HG02840 (cell line): Measurements from ENCODE around the gene PDILT.

ENCODE experiments used
- ATAC-seq: cut with Tn5 transposase; IDR thresholded peaks from one replicate; pipeline ENCODE4 v1.9.1; 2021; ENCODE audit warnings: mild to moderate bottlenecking, moderate library complexity, moderate number of reproducible peaks; ENCODE audit not compliant: unreplicated experiment, low FRiP score

The PDILT gene

DNA sequence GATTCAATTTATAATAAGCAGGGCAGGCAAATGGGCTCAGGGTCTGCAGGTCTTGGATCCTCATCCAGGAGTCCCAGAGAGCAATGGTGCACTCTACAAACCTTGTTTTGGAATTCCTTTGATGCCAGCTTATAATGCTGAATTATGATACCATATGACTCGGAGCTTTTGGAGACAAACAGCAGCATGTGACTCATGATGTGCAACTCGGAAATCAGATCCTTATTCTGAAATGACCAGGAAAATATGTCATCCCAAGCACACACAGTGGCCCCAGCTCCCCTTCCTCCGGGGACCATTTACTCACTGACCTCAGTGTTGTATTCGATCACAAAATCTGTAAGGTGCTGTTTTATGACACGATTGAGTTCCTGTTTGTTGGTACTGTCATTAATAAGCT is 31.8 kb downstream of the PDILT start:
- ATAC-seq = no peak

DNA sequence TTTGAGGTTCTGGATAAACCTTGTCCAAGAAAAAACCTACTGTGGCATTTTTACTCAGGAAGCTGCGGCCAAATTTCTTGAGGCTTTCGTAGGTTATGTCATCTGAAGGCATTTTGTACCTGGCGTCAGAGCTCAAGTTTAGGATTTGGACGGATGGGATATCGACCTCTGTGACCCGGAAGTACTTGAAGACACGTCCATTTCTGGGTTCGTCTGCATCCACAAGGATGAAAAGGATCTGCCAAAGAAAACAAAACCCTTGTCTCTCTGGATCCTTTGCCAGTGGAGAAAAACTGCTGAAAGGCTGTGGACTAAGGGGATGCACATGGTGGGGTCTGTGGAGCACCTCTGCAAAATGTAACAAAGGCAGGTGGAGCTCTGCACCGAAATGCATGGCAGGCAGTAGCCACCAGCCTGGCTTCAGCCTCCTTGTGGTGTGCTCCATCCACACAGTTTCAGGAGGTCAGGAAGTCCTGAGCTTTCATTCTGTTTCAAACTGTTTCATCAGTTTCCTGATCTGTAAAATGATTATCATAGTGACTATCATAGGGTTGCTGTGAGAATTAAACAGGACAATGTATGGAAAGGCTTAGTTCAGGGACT is 35.0 kb downstream of the PDILT start:
- no peak for ATAC-seq

DNA sequence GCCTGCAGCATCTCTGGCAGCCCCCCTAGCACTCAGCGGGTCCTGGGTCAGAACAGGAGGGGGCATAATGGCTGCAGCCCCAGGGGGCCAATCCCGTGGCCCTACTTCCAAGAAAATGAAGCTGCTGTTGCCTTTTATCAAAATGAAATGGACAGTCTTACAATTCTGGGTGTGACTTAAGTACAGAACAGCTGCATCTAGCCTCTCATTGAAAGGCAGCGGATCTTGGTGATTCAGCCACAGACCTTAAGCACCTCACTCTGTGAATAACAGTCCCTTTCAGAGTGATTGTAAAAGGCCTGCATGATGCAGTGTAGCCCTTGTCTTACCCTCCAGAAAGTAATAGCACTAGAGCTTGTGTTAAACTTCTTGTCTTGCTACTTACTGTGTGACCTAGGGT is 40.5 kb downstream of the PDILT start:
- no peak for ATAC-seq

DNA sequence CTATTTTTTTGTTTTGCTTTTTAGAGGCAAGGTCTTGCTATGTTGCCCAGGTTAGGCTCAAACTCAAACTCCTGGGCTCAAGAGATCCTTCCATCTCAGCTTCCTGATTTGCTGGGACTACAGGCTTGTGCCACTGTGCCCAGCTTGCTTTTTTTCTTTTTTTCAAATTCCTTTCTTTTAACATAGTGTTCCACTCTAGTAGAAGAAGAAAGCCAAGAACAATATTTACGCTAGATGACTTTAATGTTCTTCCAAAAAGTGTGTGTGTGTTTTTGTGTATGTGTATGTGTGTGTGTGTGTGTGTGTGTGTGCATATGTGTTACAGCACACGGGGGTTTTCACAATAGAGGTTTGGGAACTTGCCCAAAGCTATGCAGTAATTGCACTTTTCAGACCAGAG is 41.3 kb downstream of the PDILT start:
- no peak for ATAC-seq

DNA sequence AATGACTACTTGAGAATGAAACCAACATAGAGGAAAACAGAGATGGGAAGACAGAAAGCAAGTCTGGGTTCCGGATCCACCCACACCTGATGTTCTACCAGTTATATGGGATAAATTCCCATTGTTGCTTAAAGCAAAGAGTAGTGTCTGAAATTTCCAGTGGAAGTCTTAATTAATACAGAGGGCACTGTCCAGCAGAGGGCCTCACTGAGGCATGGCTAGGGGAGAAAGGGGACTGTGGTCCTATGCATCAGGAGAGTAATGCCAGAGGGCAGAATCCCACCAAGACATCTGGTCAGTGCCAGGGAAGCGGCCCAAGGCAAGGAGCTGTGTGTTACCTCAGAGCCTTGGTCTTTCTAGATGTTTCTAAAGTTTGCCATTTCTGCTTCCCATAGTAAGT is 44.5 kb downstream of the PDILT start:
- no peak for ATAC-seq

DNA sequence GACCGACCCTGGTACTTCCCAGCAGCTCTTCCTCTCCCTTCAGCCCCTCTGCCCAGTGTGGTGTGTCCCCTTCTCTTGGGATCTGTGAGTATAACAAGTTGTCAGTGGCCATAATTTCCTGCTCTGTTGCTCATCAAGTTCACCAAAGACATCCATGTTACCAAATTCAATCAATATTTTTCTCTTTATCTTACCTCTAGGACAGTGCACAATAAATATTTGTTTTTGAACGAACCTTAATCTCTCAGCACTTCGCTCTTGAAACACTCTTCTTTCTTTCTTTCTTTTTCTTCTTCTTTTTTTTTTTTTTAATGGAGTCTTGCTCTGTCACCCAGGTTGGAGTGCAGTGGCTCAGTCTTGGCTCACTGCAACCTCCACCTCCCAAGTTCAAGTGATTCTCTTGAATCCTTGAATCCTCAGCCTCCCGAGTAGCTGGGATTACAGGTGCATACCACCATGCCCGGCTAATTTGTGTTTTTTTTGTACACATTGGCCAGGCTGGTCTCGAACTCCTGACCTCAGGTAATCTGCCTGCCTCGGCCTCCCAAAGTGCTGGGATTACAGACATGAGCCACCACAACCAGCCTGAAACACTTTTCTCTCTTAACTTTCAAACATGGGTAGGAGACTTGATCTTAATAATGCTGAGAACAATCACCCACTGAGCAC is 49.3 kb downstream of the PDILT start:
- no peak for ATAC-seq

DNA sequence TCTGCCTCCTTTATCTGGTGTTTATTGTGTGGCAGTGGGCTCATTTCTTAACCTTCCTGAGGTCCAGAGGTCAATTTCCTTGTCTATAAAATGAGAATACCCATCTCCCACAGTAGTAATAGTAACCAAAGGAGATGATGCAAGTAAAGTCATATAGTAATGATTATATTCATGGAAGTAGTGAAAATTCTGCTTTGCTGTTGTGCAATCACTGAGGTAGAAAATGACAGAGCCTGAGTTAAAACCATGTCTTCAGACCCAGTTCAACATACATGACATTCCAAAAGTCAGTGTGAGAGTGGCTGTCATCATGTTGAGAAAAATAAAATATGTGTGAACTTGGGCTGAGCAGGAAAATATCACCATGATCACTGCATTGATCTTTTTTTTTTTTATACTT is 51.2 kb downstream of the PDILT start:
- no peak for ATAC-seq

DNA sequence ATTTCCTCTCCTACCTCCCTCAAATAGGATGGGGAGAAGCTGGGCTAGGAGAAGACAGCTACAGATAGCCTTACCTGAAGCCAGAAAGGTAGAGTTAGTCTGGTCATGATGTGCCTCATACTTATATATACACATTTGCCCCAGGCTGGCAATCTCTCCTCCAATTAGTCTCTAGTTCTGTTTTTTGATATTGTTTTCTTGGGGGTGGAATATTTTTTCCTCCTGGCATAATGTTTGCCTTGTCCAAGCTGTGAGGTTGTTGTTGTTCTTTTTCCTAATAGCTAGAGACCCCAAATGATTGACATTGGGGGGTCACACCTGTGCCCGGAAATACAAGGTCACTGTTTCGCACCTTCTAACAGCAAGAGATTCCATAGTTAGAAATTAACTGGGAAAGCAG is 51.9 kb downstream of the PDILT start, which contains the start of gene UMOD:
TSS of gene UMOD (minus strand) at position 101 of the 400 bp plus-strand sequence. CDS start 1,978 bp downstream, outside the sequence.
- no peak for ATAC-seq

DNA sequence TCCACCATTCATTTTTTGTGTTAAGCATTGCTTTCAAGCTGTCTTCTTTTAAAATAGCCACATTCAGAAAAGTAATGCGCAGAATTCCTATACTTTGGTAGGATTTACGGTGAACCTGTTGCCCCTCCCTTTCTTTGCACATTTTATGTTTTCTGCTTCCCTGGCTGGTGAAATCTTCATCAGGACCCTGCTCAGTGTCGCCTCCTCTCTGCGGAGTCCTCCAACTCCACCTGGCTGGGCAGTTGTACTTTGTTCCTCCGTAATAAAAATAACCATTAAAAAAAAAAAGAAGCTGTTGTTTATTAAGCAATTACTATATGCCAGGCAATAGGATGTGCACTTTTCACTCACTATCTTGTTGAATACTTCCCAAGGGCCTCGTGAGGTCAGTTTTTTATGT is 54.9 kb downstream of the PDILT start:
- no peak for ATAC-seq

DNA sequence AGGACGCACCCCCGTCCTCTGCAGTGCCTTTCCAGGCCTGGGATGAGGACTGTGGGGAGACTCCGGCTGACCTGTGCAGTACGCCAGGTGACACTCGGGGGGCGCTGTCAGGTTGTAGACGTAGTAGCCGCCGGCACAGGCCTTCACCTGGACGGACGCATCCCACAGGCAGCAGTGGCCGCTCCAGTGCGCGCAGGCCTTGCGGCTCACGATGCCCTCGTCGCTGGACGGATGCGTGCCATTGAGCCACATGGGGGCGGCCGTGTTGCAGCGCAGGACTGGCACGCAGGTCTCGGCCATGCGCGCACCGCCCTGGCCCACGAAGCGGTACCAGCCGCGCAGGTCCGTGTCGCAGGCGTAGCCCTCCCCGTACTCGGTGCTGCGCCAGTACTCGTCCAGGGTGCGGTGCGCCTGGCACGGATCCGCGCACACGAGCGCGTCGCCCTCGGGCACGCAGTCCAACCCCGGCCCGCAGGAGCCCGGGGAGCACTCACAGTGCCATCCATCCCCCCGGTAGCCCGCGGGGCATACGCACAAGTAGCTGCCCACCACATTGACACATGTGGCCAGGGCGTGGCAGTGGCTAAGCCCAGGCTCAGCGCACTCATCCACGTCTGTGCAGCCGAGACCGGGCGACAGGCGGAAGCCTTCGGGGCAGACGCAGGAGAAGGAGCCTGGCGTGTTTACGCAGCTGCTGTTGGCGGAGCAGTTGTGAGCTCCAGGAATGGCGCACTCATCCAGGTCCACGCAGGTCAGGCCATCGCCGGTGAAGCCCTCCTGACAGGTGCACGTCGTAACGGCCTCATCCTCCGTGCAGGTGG is 56.0 kb downstream of the PDILT start:
- ATAC-seq = no peak

DNA sequence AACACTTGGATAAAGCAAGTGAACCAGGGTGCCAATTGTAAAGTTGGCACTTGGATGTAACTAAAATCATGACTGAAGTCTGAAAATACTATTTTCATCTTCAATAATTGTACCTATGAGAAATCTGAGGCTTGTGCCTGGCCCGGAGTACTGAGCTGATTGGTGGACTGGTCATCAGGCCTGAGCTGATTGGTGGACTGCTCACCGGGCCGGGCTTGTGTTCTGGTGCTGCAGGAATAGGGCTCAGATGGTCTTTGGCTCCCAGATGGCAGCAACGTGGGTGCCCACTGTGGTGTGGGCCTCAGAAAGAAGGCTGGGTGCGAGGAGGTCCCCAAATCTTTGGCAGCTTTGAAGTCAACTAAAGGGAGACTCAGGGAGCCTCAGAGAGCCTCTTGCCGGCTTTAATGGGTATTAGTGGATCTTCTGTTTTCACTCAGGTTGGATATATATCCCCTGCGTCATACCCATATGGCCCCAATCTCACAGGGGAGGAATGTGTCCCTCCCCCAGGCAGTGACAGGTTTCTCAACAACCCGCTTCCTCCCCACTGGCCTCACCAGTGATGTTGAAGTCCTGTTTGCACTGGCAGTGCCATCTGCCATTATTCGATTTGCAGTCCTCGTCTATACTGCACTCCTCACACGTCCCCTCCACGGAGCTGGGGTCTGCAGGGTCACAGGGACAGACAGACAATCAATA is 56.7 kb downstream of the PDILT start:
- ATAC-seq = no peak

DNA sequence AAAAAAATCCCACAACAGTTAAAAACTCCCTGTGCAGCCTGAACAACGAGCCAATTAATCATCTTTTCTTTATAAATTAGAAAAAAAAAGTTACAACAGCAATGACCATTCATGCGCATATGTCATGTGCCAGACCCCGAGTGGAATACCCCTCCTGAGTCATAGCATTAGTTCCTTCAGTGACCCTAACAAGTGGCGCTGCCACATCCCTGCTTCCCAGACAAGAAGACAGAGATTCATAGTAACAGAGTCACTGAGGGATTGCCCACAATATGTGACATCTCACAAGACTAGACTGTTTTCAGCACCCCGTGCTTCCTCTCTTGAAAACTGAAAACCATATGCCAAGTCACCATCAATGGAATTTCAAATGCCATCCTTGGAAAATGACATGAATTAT is 59.9 kb downstream of the PDILT start:
- no peak for ATAC-seq

DNA sequence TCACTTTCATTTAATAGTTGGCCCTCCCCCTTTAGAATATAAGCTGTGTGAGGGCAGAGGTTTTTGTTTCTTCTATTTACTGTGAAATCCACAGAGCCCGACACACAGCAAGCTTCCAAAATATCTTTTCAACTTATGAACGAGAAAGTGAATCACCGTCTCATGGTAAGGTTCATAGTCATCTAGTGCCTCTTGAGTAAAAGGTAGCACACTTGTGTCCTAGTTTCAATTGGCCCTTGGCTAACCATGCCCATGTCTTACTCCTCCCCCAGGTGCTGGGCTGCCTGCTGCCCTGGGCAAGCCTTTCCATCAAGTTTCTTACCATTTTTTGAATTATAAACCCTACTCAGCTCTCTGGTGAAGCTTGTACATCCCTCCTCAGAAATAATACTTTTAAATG is 64.8 kb downstream of the PDILT start:
- no peak for ATAC-seq

DNA sequence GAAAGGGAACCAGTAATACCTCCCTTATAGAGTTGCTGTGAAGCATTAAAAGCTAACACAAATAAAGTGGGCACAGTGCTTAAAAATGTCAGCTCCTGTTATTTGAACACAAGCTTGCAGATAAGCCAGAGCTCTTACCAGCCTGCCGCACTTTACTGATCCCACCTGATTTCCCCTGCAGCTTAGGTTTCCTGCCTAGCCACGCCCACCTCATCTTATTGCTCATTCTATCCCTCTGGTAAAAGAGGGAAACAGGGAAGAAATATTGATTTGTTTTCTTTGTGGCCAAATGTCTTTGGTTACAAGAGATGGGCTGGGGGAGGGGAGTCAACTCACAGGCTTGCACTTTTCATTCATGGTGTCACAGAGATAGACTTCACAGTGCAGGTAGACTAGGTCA is 67.6 kb downstream of the PDILT start:
- ATAC-seq = no peak

DNA sequence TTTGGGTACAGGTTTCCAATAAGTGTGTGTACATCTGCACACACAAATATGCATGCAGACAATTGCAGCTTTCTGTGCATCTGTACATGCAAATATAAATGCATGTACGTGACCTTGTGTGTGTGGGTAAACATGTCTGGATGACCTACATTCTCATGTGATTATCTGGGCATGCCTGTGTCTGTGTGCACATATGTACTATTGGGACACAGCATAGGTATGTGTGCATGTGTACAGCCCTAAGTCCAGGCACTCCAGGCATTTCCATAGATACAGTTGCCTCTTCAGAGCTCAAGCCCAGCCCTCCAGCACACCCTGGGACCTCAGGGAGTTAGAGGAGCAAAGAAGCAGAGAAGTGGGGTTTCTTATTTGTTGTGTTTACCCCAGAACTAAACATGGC is 70.1 kb downstream of the PDILT start:
- no peak for ATAC-seq

DNA sequence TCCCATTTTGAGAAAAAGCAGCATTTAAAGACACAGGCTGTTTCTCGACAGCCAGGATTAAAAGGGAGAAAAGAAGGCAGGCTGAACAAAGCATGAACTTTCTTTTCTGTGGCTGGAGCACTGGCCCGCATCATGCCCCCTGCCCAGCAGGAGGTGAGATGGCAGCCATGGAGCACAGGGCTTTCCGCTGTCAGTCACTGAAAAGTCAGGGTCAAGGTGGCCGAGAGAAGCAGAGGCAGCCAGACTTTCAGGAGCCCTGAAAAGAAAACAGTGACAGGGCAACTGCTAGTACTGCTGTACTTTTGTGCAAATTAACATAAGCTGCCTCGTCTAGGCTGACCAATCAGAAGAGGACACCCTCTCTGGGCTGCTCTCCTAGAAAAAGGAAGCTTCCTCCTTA is 71.4 kb downstream of the PDILT start:
- no peak for ATAC-seq

DNA sequence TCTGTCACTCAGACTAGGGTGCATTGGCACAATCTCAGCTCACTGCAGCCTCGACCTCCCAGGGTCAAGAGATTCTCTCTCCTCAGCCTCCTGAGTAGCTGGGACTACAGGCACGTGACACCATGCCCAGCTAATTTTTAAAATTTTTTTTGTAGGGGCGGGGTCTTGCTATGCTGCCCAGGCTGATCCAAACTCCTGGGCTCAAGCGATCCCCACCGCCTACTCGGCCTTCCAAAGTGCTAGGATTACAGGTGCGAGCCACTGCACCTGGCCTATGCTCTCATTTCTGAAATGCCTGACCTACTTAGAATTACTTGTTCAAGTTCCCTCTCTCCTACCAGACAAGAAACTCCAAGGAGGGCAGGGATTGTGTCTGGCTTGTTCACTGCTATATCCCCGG is 72.1 kb downstream of the PDILT start:
- ATAC-seq = no peak

DNA sequence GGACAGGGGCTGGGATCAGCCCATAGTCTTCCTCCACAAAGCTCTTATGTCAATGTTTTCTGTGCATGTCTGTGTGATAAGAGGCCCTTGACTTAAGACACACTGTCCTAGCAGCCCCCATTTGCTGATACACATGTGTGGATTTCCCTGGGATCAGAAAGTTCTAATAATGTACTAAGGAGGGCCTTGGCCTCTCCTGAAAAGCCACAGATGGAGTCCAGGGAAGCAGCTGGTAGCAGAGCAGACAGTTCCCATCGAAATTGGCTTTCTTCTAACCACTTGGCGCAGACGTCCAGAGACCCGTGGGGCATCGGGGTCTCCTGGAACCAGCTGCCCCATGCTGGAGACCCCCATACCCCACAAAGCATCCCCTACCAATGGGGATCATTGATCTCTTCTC is 72.9 kb downstream of the PDILT start:
- ATAC-seq = no peak

DNA sequence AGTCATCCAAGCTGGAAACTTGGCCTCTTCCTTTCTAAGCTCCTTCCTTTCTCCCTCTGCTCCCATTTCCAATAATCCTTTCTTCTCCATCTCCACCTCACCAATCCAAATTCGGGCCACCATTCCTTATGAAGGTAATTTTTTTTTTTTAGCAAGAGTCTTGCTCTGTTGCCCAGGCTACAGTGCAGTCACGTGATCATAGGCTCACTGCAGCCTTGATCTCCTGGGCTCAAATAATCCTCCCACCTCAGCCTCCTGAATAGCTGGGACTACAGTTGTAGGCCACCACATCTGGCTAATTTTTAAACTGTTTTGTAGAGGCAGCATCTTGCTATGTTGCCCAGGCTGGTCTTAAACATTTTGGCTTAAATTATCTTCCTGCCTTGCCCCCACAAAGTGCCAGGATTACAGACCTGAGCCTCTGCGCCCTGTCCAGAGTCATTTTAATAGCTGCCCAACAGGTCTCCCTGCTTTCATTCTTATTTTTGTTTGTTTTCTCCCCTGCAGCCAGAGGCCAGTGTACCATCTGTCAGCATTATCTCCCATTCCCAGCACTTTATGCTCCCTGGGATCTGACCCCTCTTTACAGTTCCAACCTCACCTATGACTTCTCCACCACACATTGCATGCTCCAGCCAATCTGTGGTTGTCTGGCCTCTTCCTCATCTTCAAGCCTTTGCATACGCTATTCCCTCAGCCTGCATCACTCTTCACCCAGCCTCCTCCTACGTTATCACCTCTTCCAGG is 75.0 kb downstream of the PDILT start:
- no peak for ATAC-seq

DNA sequence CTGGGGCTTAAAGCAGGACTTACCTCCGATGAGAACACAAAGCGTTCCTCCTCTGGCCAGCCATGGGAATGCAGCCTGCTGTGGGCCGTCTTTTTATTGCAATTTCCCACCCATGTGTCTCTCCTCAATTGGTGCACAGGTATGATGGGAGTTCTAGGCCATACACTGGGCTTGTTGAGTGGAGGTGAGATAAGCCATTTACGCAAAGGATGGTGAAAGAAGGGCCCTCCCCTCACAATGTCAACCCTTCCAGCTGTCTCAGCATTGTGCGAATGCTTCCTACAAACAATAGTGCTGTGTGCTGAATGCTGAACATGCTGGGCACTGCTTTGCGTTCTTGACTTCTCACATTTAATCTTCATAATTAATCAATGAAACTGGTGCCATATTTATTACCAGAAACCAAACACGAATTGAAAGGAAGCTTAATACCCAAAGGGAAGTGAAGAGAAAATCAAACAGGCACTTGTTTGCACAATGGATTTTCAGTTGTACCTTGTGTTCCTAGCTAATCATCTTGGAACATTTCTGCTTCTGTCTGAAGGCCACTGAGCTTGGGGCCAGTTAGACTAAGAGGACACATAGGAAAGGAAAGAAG is 77.0 kb downstream of the PDILT start, which contains the start of gene GP2:
TSS of gene GP2 (minus strand) at position 70 of the 598 bp plus-strand sequence. CDS start 1,082 bp downstream, outside the sequence.
- no peak for ATAC-seq
